Calu3 (cell line): ENCODE measurements around the gene CCK. TPM values are rescaled to one million over a fixed set of nuclear protein-coding genes. Genes with fewer than 3 reads are reported as not detected.

ENCODE experiments used
- BruUV-seq: library from RNA; stranded (reverse); fragments of 400-500 nt; replicated peaks from 2 replicates; lab custom pipeline; 2021; lab: Mats Ljungman, UMichigan
- CTCF ChIA-PET: fragments of 300-600 bp; sonication (Branson Sonifier 250); formaldehyde crosslinking; loops from one replicate; lab custom pipeline; 2022; ENCODE audit warnings: antibody characterized with exemption; lab: Charles Lee
- DNase-seq: peaks from one replicate; pipeline ENCODE4 v3.0.0; 2022
- H3K27ac Mint-ChIP-seq: one replicate; pipeline ENCODE4 v1.8.0; 2022; ENCODE audit warnings: mixed read lengths; ENCODE audit not compliant: unreplicated experiment
- H3K27me3 Mint-ChIP-seq: one replicate; pipeline ENCODE4 v1.8.0; 2022; ENCODE audit warnings: mixed read lengths; ENCODE audit not compliant: unreplicated experiment
- H3K36me3 Mint-ChIP-seq: one replicate; pipeline ENCODE4 v1.8.0; 2022; ENCODE audit warnings: mild to moderate bottlenecking, moderate library complexity, mixed read lengths; ENCODE audit not compliant: insufficient read depth, unreplicated experiment
- H3K4me1 Mint-ChIP-seq: one replicate; pipeline ENCODE4 v1.8.0; 2022; ENCODE audit warnings: mild to moderate bottlenecking, low read depth, mixed read lengths; ENCODE audit not compliant: unreplicated experiment
- H3K4me3 Mint-ChIP-seq: one replicate; pipeline ENCODE4 v1.8.0; 2022; ENCODE audit warnings: mild to moderate bottlenecking, low read depth, moderate library complexity, mixed read lengths; ENCODE audit not compliant: unreplicated experiment
- H3K9me3 Mint-ChIP-seq: one replicate; pipeline ENCODE4 v1.8.0; 2022; ENCODE audit warnings: low read depth, mixed read lengths; ENCODE audit not compliant: unreplicated experiment
- CTCF ChIP-seq: fragments of 200-600 bp; IDR thresholded peaks from one replicate; pipeline ENCODE4 v1.8.0; 2022; ENCODE audit warnings: antibody characterized with exemption; ENCODE audit not compliant: unreplicated experiment
- intact Hi-C: fragments of 100-400 bp; cut with micrococcal nuclease; formaldehyde crosslinking; loops from one replicate; pipeline ENCODE4 v1.10.0; 2022; ENCODE audit not compliant: unreplicated experiment
- total RNA-seq: library from RNA; stranded (reverse); gene quantifications from 2 replicates; pipeline ENCODE4 v1.2.3, GENCODE V29; 2022

The CCK gene
- total RNA-seq, 1 experiment from 2014 or later, result not detected

- CTCF ChIA-PET, result interaction anchor here (0.6 kb wide), 1 partner anchor 9 kb away, joined by 3 read pairs; no protein-coding TSS in a partner anchor
- H3K36me3 Mint-ChIP-seq, result no peaks in the 10 kb centered on the region
- DNase-seq, result peak; percentile 47
- H3K27ac Mint-ChIP-seq, result no peak overlapping the region
- H3K9me3 Mint-ChIP-seq, result no peaks in the 10 kb centered on the region
- intact Hi-C loops, result no loop called here
- no TSS peak for BruUV-seq
- H3K4me3 Mint-ChIP-seq, result peak overlapping the region; percentile 15
- no peak for TF ChIP-seq CTCF
- peaks cover 63% of the 10 kb centered on the region for H3K27me3 Mint-ChIP-seq
- H3K4me1 Mint-ChIP-seq, result no peaks in the 10 kb centered on the region
These were observed 1.5 kb downstream of the CCK start for GRCh38 chr3:42264399-42265058.

GRCh38 chr3:42263354-42264346, 2.3 kb downstream of the CCK start:
- TF ChIP-seq CTCF, result no peak
- H3K27ac Mint-ChIP-seq, result no peak overlapping the region
- peaks cover 54% of the 10 kb centered on the region for H3K27me3 Mint-ChIP-seq
- peak overlapping the region; percentile 63 for H3K4me3 Mint-ChIP-seq
- DNase-seq, result peak; percentile 72
- CTCF ChIA-PET, result interaction anchor here (1.1 kb wide), 1 partner anchor 516 kb away, joined by 4 read pairs; no protein-coding TSS in a partner anchor
- no peaks in the 10 kb centered on the region for H3K36me3 Mint-ChIP-seq
- intact Hi-C loops, result no loop called here
- H3K9me3 Mint-ChIP-seq, result no peaks in the 10 kb centered on the region
- H3K4me1 Mint-ChIP-seq, result no peaks in the 10 kb centered on the region
- no TSS peak for BruUV-seq

GRCh38 chr3:42262525-42262924, 3.5 kb downstream of the CCK start:
- Mint-ChIP-seq H3K27ac (no peak overlapping the region), H3K4me3 (no peak overlapping the region), H3K9me3 (no peaks in the 10 kb centered on the region), H3K36me3 (no peaks in the 10 kb centered on the region), H3K4me1 (no peaks in the 10 kb centered on the region), H3K27me3 (peaks cover 43% of the 10 kb centered on the region)
- CTCF ChIA-PET, result interaction anchor here (0.5 to 1.1 kb wide), 2 partner anchors 136 to 517 kb away, joined by 4 read pairs; no protein-coding TSS in a partner anchor
- DNase-seq, result no peak
- TF ChIP-seq CTCF, result no peak
- intact Hi-C loops, result no loop called here
- BruUV-seq, result no TSS peak

- DNase-seq, result no peak
- no TSS peak for BruUV-seq
- CTCF ChIA-PET, result no interaction called here
- intact Hi-C loops, result no loop called here
- peaks cover 15% of the 10 kb centered on the region for H3K27me3 Mint-ChIP-seq
- H3K9me3 Mint-ChIP-seq, result no peaks in the 10 kb centered on the region
- H3K4me1 Mint-ChIP-seq, result peaks cover 30% of the 10 kb centered on the region
- no peak overlapping the region for H3K27ac Mint-ChIP-seq
- H3K4me3 Mint-ChIP-seq, result no peak overlapping the region
- no peak for TF ChIP-seq CTCF
- H3K36me3 Mint-ChIP-seq, result peaks cover 5% of the 10 kb centered on the region
These were observed 9.0 kb downstream of the CCK start for GRCh38 chr3:42257007-42257406.
